Adrenal gland (tissue), 12 donors: ENCODE results near the gene ID2. TPM values are rescaled to one million over a fixed set of nuclear protein-coding genes. Genes with fewer than 3 reads are reported as not detected.
A peak's percentile ranks its signal among the peaks of the same experiment; 100 is the strongest.

Experiments used
- DNase-seq, 7 donors: peaks; one replicate each; pipeline ENCODE4 v3.0.0-alpha.2; 2019 to 2020
- H3K27ac ChIP-seq, 5 donors: fragments of 200-600 bp; sonication (generic) in 4 of 5; 1 replicate in 3 of 5; 2 replicates in 2 of 5; pipeline versions ENCODE4 v1.5.1 to v1.8.0; 2016 to 2020; ENCODE audit warnings: mild to moderate bottlenecking in 1 of 5
- H3K27me3 ChIP-seq: fragments of 200-600 bp; 2 replicates; pipeline ENCODE4 v1.8.0; 2021
- H3K36me3 ChIP-seq, 2 donors: fragments of 200-600 bp; replicated peaks in 1 of 2; 1 replicate in 1 of 2; 2 replicates in 1 of 2; pipeline versions ENCODE4 v1.5.1 to v1.8.0; 2018 to 2022
- H3K4me1 ChIP-seq, 2 donors: fragments of 200-600 bp; replicated peaks in 1 of 2; 1 replicate in 1 of 2; 2 replicates in 1 of 2; pipeline versions ENCODE4 v1.5.1 to v1.8.0; 2018 to 2021
- H3K4me3 ChIP-seq, 4 donors: fragments of 200-600 bp; sonication (generic) in 3 of 4; one replicate each; pipeline ENCODE4 v1.5.1; 2016 to 2018
- H3K9me3 ChIP-seq, 3 donors: fragments of 200-600 bp; sonication (generic) in 1 of 3; replicated peaks in 1 of 3; 1 replicate in 2 of 3; 2 replicates in 1 of 3; pipeline versions ENCODE4 v1.5.1 to v1.8.0; 2016 to 2021
- CTCF ChIP-seq, 6 experiments: fragments of 450-650 bp in 4 of 6; fragments of 200-600 bp in 2 of 6; sonication (generic) in 1 of 6; IDR thresholded peaks; 1 replicate in 5 of 6; 2 replicates in 1 of 6; pipeline versions ENCODE4 v1.5.1 to v1.8.0; 2016 to 2021; ENCODE audit warnings: antibody characterized with exemption in 6 of 6, mild to moderate bottlenecking in 2 of 6, moderate library complexity in 1 of 6
- POLR2A ChIP-seq, 2 donors: fragments of 450-650 bp; IDR thresholded peaks; one replicate each; pipeline ENCODE4 v1.6.1; 2017; ENCODE audit warnings: antibody characterized with exemption in 2 of 2, mild to moderate bottlenecking in 2 of 2, moderate library complexity in 1 of 2
- WGBS, 4 donors: extraction: QIAGEN DNeasy Blood & Tissue Kit in 2 of 4; methylation state at CpG; one replicate each; pipeline versions ENCODE4 v1.1.5 to v1.1.7; 2013 to 2017; 5-methylcytosine and 5-hydroxymethylcytosine counted together
- intact Hi-C, 2 donors: fragments of 100-400 bp; cut with DNase I; formaldehyde crosslinking; loops; one replicate each; pipeline versions ENCODE4 v1.14.1 to v1.15.0; 2022 to 2023
- polyA plus RNA-seq, 3 donors: library from polyadenylated mRNA; stranded (reverse); fragments of 200-250 nt in 2 of 3; fragments of 350-450 nt in 1 of 3; fragmentation: Illumina TruSeq in 1 of 3; extraction: RNeasy Lipid Tissue Mini Kit (QIAGEN cat#74804) in 1 of 3; gene quantifications; one replicate each; pipeline ENCODE4 v1.2.3, GENCODE V29; 2013 to 2014
- total RNA-seq, 9 donors: library from RNA; depleted of rRNA in 4 of 9; stranded (reverse); fragments of >200 nt in 4 of 9; fragments of 120-200 nt in 1 of 9; fragmentation: NEBNext Ultra II Directional in 1 of 9; extraction: Animal tissue kit (Norgen Biotek cat#: 25700) in 1 of 9; gene quantifications; one replicate each; pipeline versions ENCODE4 v1.1.0 to v1.2.4, GENCODE V29; 2013 to 2023
- donor health status: healthy with polysubstance abuse.
- donor health status: Bipolar disorder and iron deficiency.
- donor health status: DM: yes; HTN: yes; CAD: no.
- donor health status: DM: no; HTN: no; CAD: no.
- donor health status: DM: no; HTN: no; CAD: no.
- donor health status: DM: yes; HTN: yes; CAD: no.

Gene ID2
- total and polyA plus RNA-seq, 12 donors: 80.7 to 468 (median 132) TPM

DNA sequence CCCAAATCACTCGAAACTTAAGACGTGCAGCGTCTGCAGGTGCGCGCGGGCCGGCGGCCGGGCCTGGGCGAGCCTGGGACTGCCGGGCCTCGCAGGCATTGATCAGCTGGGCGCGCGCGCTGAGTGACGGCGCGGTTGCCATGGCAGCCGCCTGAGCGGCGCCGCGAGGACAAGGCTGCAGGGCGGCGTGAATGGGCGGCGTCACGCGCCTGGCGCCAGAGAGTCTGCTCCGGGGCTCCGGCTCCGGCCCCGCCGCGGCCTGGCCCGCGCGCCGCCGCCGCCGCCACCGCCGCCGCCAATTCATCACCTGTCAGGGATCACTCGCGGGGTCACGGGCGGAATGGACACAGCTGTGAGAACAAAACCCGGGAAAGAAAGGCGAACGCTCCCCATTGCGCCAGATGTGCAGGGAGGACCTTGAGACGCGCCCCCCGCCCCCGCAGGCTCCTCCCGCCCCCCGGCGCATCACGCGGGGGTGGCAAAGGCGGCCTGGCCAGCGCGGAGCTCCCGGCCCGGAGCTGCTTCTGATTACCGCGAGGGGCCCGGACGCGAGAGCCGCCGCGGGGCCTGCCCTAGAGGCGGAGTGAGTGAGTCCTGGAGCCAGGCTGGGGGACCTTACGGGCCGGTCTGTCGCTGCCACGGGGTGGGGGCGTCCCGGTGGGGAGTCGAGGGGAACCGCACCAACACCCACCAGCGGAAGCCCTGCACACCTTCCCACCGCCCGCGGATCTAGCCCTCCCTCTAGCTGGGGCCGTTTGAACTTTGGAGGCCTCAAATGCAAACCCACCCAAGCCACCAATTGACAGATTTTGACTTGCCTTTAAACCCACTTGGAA is 2.9 kb upstream of the ID2 start:
- intact Hi-C loops: loop anchor here in 1 of 2 donors (10.0 kb wide), 1 partner anchor 154 kb away; no protein-coding TSS in a partner anchor
- peak overlapping the region in 2 of 4 donors; percentile 39 to 70 for H3K4me3 ChIP-seq

GRCh38 chr2:8679567-8679826 is 2.4 kb upstream of the ID2 start:
- no peaks in the 10 kb centered on the region for H3K9me3 ChIP-seq
- WGBS, 4 donors: 10 to 19% (median 15%) methylated on average over 8 of the region's 8 CpGs
- H3K36me3 ChIP-seq: no peaks in the 10 kb centered on the region
- H3K4me1 ChIP-seq: peaks cover 23 to 28% of the 10 kb centered on the region in 2 donors
- H3K27ac ChIP-seq: peak overlapping the region; percentile 74 to 97 (median 97)
- DNase-seq: no peak
- H3K4me3 ChIP-seq: peak overlapping the region in 2 of 4 donors; percentile 21 to 70
- no peaks in the 10 kb centered on the region for H3K27me3 ChIP-seq
- intact Hi-C loops: loop anchor here in 1 of 2 donors (10.0 kb wide), 1 partner anchor 155 kb away; no protein-coding TSS in a partner anchor
- no peak for TF ChIP-seq CTCF (IDR thresholded peaks at IDR 0.05)
- TF ChIP-seq POLR2A (IDR thresholded peaks at IDR 0.05): no peak

More for the DNA sequence above, 2.9 kb upstream of the ID2 start:
- peak; percentile 81 to 84 for TF ChIP-seq POLR2A (IDR thresholded peaks at IDR 0.05)
- TF ChIP-seq CTCF (IDR thresholded peaks at IDR 0.05): peak in 2 of 6 experiments; percentile 9 to 31
- Histone ChIP-seq H3K27me3 (no peaks in the 10 kb centered on the region), H3K27ac (peak overlapping the region; percentile 74 to 97 (median 97)), H3K4me1 (peaks cover 23 to 28% of the 10 kb centered on the region in 2 donors), H3K36me3 (no peaks in the 10 kb centered on the region), H3K9me3 (no peaks in the 10 kb centered on the region)
- DNase-seq: peak; percentile 92 to 97 (median 94)
- WGBS, 4 donors: 0% methylated on average over 12 to 91 of the region's 91 CpGs

DNA sequence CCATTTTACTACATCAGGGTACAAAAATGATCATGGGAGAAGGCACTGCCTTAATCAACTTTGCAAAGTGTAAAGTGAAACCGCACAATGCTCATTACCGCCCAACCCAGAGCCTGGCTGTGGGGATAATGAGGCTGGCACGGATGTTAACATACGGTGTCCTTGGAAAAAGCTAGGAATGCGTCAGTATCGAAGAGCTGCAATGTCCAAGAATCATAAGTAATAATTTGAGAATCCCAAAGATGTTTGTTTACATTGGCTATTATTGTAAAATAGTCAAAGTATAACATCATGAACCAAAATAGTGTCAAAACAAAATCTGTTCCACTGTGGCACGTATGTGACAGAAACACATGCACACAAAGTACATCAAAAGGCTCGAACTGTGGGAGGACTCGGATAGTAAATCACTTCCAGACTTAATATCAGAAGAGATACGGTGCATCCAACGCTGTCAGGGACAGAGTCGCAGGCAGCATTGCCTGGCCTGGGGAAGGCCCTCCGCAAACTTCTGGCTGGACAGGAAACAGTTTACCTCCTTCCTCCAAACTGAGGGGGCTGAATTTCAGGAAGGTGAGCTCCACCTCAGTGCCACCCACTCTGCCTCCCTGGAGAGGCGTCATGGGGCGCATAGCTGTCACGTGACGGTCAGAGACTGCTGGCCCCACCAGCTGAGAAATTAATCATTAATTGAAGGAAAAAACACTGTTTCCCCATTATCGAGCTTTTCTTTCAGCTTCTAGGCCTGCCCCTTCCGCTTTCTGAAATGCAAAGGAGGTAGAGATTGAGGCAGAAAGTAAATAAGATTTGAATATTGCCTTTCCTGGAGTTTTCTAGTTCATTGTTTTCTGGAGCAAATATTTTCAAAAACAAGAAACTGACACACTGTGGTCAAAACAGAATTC is 1.8 kb upstream of the ID2 start:
- no peaks in the 10 kb centered on the region for H3K27me3 ChIP-seq
- WGBS, 4 donors: 14 to 25% (median 19%) methylated on average over 18 to 19 of the region's 19 CpGs
- peak; percentile 53 to 72 (median 64) for DNase-seq
- intact Hi-C loops: loop anchor here (10.0 kb wide), 2 partner anchors 155 to 165 kb away; no protein-coding TSS in a partner anchor
- peak overlapping the region in 1 of 4 donors; percentile 70 for H3K4me3 ChIP-seq
- peaks cover 23 to 32% of the 10 kb centered on the region in 2 donors for H3K4me1 ChIP-seq
- peak overlapping the region; percentile 74 to 97 (median 97) for H3K27ac ChIP-seq
- no peaks in the 10 kb centered on the region for H3K36me3 ChIP-seq
- TF ChIP-seq POLR2A (IDR thresholded peaks at IDR 0.05): peak in 1 of 2 donors; percentile 57
- no peak for TF ChIP-seq CTCF (IDR thresholded peaks at IDR 0.05)
- H3K9me3 ChIP-seq: no peaks in the 10 kb centered on the region
